Colonic mucosa (tissue), 4 donors: ENCODE data around the gene ITPR3. TPM values are rescaled to one million over a fixed set of nuclear protein-coding genes. Genes with fewer than 3 reads are reported as not detected.
A peak's percentile ranks its signal among the peaks of the same experiment; 100 is the strongest.

Source experiments
- DNase-seq: peaks from one replicate; pipeline ENCODE4 v3.0.0-alpha.2; 2020
- H3K27ac ChIP-seq: fragments of 200-600 bp; one replicate; pipeline ENCODE4 v1.8.0; 2021
- H3K27me3 ChIP-seq: fragments of 200-600 bp; one replicate; pipeline ENCODE4 v1.8.0; 2021
- H3K36me3 ChIP-seq: fragments of 200-600 bp; one replicate; pipeline ENCODE4 v1.8.0; 2021
- H3K4me1 ChIP-seq: fragments of 200-600 bp; one replicate; pipeline ENCODE4 v1.8.0; 2021; ENCODE audit warnings: mild to moderate bottlenecking
- H3K4me3 ChIP-seq: fragments of 200-600 bp; one replicate; pipeline ENCODE4 v1.8.0; 2021
- H3K9ac ChIP-seq, 2 donors: one replicate each; pipeline ENCODE4 v1.7.0; 2013; ENCODE audit warnings: control low read depth in 2 of 2, low read depth in 2 of 2, low read length in 2 of 2
- H3K9me3 ChIP-seq: fragments of 200-600 bp; one replicate; pipeline ENCODE4 v1.8.0; 2021
- CTCF ChIP-seq: fragments of 200-600 bp; IDR thresholded peaks from one replicate; pipeline ENCODE4 v1.8.0; 2022; ENCODE audit warnings: antibody characterized with exemption, mild to moderate bottlenecking
- intact Hi-C: fragments of 100-400 bp; cut with DNase I; formaldehyde crosslinking; loops from one replicate; pipeline ENCODE4 v1.14.1; 2022
- total RNA-seq, 2 donors: library from RNA; stranded (reverse); fragmentation: NEBNext Ultra II Directional in 1 of 2; extraction: Animal tissue kit (Norgen Biotek cat#: 25700) in 1 of 2; gene quantifications; one replicate each; pipeline ENCODE4 v1.2.1, GENCODE V29; 2021
- donor health status: healthy.
- donor health status: DM: no; HTN: no; CAD: no.
- donor health status: DM: no; HTN: no; CAD: no.

ITPR3 gene
- total RNA-seq, 2 donors from 2014 or later, result 86.2 to 119 TPM

DNA sequence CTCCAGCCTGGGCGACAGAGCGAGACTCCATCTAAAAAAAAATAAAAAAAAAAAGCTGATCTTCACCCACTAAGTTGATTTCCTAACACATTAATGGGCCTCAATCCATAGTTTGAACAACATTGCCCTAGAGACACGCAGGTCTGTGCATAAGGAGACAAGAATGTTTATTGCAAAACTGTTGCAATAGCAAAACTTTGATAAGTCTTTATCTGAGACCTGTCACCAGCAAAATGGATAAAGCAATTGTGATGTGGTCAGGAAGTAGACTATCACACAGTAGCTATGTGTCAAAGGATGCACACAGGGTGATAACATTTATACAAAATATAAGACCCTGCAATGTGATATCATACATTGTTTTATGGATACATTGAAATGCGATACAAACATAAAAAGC lies 4.2 kb upstream of the ITPR3 start:
- Histone ChIP-seq H3K4me3 (no peak overlapping the region), H3K36me3 (no peaks in the 10 kb centered on the region), H3K27ac (no peak overlapping the region), H3K9me3 (no peaks in the 10 kb centered on the region), H3K27me3 (no peaks in the 10 kb centered on the region), H3K4me1 (peaks cover 7% of the 10 kb centered on the region), H3K9ac (no peak overlapping the region)
- no peak for TF ChIP-seq CTCF
- no peak for DNase-seq
- intact Hi-C loops, result no loop called here

GRCh38 chr6:33619166-33619840 lies 1.8 kb upstream of the ITPR3 start:
- intact Hi-C loops, result no loop called here
- H3K36me3 ChIP-seq, result no peaks in the 10 kb centered on the region
- peak overlapping the region in 1 of 2 donors; percentile 88 for H3K9ac ChIP-seq
- H3K4me1 ChIP-seq, result peaks cover 11% of the 10 kb centered on the region
- no peak for TF ChIP-seq CTCF
- no peak for DNase-seq
- H3K27ac ChIP-seq, result peak overlapping the region; percentile 97
- H3K4me3 ChIP-seq, result no peak overlapping the region
- H3K27me3 ChIP-seq, result no peaks in the 10 kb centered on the region
- H3K9me3 ChIP-seq, result no peaks in the 10 kb centered on the region

GRCh38 chr6:33620158-33620855 lies 815 bp upstream of the ITPR3 start:
- Histone ChIP-seq H3K27ac (peak overlapping the region; percentile 97), H3K9me3 (no peaks in the 10 kb centered on the region), H3K36me3 (no peaks in the 10 kb centered on the region), H3K4me1 (peaks cover 13% of the 10 kb centered on the region), H3K27me3 (no peaks in the 10 kb centered on the region), H3K4me3 (peak overlapping the region; percentile 85), H3K9ac (peak overlapping the region; percentile 88 to 96)
- DNase-seq, result peak; percentile 69
- intact Hi-C loops, result no loop called here
- no peak for TF ChIP-seq CTCF

DNA sequence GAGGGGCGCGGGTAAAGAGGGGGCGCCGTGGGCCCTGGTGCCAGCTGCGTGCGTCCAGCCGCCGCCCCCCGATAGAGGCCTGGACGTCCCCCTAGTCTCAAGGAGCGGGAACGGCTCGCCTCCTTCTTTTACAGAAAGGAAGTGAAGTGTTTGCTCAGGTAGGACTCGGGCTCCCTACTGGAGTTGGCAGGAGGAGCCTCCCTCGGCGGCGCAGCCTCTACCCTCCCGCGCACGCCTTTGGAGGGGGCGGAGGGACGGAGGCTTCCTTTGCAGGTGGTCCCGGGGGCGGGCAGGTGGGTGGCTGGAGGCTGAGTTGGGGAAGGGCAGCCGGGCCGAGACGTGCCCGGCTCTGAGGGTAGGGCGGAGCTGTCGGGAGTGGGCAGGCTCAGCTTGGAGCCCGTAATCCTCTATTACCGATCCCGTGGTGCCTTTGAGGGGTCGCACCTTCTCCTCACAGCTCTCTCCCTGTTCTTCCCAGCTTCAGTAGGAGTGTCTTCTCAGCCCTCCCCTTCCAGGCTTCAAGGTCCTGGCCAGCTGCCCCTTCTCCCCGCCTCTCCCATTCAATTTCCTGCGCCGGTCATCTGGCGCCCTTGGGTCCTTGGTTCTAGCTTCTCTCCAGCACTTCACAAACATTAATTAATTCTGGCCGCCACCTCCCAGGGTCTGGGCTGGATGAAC lies 728 bp downstream of the ITPR3 start:
- Histone ChIP-seq H3K4me3 (peak overlapping the region; percentile 85), H3K27me3 (no peaks in the 10 kb centered on the region), H3K27ac (peak overlapping the region; percentile 97), H3K4me1 (peaks cover 13% of the 10 kb centered on the region), H3K9me3 (no peaks in the 10 kb centered on the region), H3K36me3 (no peaks in the 10 kb centered on the region), H3K9ac (peak overlapping the region; percentile 96 to 97)
- intact Hi-C loops, result no loop called here
- TF ChIP-seq CTCF, result no peak
- peak; percentile 68 for DNase-seq

DNA sequence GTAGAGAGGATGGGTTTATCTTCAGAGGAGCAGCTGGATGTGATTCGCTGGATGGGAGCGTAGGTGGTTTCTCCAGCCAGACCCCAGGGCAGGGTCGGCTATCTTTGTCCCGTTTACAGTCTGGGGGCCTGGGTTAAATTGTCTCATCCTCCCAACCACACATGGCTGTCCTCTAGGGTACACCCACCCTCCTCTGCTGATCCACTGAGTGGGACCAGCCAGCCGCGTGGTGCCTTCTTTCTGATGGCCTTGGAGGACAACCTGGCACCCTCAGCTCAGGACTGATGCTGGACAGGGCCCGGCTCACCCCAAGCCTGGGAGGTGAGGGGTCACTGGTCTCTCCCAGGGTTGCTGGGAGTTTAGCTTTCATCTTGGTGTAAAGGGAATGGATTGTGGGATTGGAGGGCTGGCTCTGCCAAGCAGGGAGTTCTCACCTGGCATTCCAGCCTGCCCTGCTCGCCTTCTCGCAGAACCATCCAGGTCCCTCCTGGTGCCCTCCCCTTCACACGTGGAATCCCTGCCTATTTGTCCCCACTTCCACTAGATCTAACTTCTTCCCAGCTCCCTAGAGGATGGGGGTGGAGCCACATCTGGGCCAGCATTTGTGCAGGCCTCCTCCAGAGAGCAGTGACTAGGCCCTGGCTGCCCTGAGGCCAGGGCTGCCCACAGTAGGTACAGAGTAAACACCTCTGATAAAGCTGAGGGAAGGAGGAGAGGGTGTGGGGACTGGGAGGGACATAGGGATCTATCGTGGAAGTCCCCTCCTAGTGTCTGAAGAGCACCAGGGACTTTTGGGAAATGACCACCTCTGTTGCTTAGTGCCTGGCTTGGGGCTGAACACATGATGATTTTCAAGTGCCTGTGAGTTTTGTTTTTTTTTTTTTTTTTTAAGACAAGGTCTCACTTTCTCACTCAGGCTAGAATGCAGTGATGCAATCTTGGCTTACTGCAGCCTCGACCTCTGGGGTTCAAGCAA lies 1.6 kb downstream of the ITPR3 start:
- Histone ChIP-seq H3K9ac (peak overlapping the region; percentile 96 to 97), H3K27me3 (no peaks in the 10 kb centered on the region), H3K36me3 (no peaks in the 10 kb centered on the region), H3K4me3 (peak overlapping the region; percentile 85), H3K27ac (peak overlapping the region; percentile 97), H3K4me1 (peaks cover 17% of the 10 kb centered on the region), H3K9me3 (no peaks in the 10 kb centered on the region)
- DNase-seq, result peak; percentile 72
- TF ChIP-seq CTCF, result no peak
- intact Hi-C loops, result no loop called here
